ENCODE measurements around the gene CLEC4A.
"Not testable (repeated sequence)": the region's sequence is repeated elsewhere in the genome, so short reads cannot be mapped to it uniquely, and the experiment has no call there.

Gene CLEC4A

DNA sequence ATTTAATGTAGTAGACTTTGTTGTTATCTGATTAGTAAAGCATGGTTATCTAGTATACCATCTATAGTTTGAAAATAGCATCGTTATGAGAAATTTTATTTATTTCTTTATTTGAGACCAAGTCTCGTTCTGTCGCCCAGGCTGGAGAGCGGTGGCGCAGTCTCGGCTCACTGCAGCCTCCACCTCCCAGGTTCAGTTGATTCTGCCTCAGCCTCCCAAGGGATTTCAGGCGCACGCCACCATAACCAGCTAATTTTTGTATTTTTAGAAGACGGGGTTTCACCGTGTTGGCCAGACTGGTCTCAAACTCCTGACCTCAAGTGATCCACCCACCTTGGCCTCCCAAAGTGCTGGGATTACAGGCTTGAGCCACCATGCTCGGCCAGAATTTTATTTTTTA is 34.1 kb upstream of the CLEC4A start:
- H3K27me3 ChIP-seq (ENCODE audit: control insufficient read depth, insufficient read depth, low read length); H3K9me3 ChIP-seq (ENCODE audit: control insufficient read depth, low read depth, low read length); H3K4me3 ChIP-seq (ENCODE audit: low read length); H3K9ac ChIP-seq (ENCODE audit: low read length); H3K4me1 ChIP-seq (ENCODE audit: control insufficient read depth, low read depth, low read length); H3K27ac ChIP-seq (ENCODE audit: low read length): not testable (repeated sequence)
- peaks cover 36% of the 10 kb centered on the region for H3K36me3 ChIP-seq (ENCODE audit: control insufficient read depth, low read depth, low read length)

DNA sequence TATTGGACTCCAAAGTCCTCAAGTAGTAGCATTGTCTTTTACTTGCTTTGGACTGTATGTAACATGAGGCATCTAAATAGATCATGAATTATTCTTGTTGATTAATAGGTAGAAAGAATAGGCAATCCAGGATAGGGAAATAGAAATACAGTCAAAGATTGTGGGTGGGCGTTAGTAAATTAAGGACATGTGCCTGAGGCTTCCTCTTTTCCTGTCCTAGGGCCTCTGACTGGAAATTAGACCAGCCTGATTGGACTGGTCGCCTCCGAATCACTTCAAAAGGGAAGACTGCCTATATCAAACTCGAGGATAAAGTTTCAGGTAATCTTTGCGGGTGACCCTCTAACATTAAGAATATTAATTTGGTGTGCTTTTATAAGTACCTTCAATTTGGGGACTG is 33.7 kb upstream of the CLEC4A start:
- H3K9me3 ChIP-seq (ENCODE audit: control insufficient read depth, low read depth, low read length): no peaks in the 10 kb centered on the region
- H3K36me3 ChIP-seq (ENCODE audit: control insufficient read depth, low read depth, low read length): peaks cover 41% of the 10 kb centered on the region
- H3K4me1 ChIP-seq (ENCODE audit: control insufficient read depth, low read depth, low read length): no peaks in the 10 kb centered on the region
- H3K27ac ChIP-seq (ENCODE audit: low read length): no peak overlapping the region
- no peaks in the 10 kb centered on the region for H3K27me3 ChIP-seq (ENCODE audit: control insufficient read depth, insufficient read depth, low read length)
- no peak overlapping the region for H3K9ac ChIP-seq (ENCODE audit: low read length)
- no peak overlapping the region for H3K4me3 ChIP-seq (ENCODE audit: low read length)

DNA sequence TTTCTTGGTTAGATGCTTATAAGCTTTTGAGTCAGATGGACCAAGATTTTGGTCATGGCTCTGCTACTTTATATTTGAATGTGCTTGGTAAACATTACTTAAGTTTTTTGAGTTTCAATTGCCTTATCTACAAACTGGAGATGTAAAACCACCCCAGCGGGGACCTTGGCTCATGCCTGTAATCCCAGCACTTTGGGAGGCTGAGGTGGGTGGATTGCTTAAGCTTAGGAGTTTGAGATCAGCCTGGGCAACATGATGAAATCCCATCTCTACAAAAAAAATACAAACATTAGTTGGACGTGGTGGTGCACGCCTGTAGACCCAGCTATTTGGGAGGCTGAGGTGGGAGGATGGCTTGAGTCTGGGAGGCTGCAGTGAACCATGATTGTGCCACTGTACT is 30.1 kb upstream of the CLEC4A start:
- Histone ChIP-seq H3K4me3 (ENCODE audit: low read length) (no peak overlapping the region), H3K27ac (ENCODE audit: low read length) (no peak overlapping the region), H3K9ac (ENCODE audit: low read length) (no peak overlapping the region), H3K27me3 (ENCODE audit: control insufficient read depth, insufficient read depth, low read length) (no peaks in the 10 kb centered on the region), H3K9me3 (ENCODE audit: control insufficient read depth, low read depth, low read length) (no peaks in the 10 kb centered on the region), H3K4me1 (ENCODE audit: control insufficient read depth, low read depth, low read length) (no peaks in the 10 kb centered on the region), H3K36me3 (ENCODE audit: control insufficient read depth, low read depth, low read length) (peaks cover 62% of the 10 kb centered on the region)

DNA sequence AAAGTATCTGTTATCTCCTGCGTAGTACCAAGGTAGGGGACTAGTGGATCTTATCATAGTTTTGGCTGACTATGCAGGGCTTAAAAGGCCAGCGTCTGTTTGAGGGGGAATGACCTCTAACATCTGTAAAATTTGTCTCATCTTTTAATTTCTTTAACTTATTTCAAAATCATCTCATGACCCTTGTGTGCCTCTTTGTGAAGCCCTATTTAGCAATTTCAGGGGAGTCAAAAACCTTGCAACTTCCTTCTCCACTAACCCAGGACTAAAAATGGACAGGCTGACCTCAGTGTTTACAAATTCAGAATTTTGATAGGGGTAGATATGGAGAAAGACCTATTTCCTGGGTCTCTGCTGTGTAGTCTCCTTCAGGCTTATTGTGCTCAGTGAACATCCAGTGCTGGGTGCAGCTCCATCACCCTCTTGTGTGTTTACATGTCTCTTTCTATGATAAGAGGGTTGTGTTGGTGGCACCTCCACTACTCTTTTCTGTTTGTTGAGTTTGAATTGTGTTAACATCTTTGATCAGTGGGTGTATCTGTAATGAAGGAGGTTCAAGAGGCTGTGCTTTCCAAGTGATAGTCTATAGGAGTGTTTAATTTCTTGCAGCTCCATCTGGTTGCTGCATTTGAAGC is 27.0 kb upstream of the CLEC4A start:
- Histone ChIP-seq H3K27ac (ENCODE audit: low read length) (no peak overlapping the region), H3K36me3 (ENCODE audit: control insufficient read depth, low read depth, low read length) (peaks cover 48% of the 10 kb centered on the region), H3K9ac (ENCODE audit: low read length) (no peak overlapping the region), H3K4me1 (ENCODE audit: control insufficient read depth, low read depth, low read length) (no peaks in the 10 kb centered on the region), H3K27me3 (ENCODE audit: control insufficient read depth, insufficient read depth, low read length) (no peaks in the 10 kb centered on the region), H3K9me3 (ENCODE audit: control insufficient read depth, low read depth, low read length) (no peaks in the 10 kb centered on the region), H3K4me3 (ENCODE audit: low read length) (no peak overlapping the region)

DNA sequence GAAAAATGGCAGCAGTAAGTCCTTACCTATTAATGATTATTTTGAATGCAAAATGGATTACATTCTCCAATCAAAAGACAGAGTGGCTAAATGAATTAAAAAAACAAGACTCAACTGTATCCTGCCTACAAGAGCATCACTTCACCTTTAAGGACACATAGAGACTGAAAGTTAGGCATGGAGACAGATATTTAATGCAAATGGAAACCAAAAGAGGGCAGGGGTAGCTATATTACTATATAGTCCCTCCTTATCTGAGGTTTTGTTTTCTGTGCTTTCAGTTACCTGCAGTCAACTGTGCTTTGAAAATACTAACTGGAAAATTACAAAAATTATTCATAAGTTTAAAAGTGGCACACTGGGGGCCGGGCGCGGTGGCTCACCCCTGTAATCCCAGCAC is 24.2 kb upstream of the CLEC4A start:
- no peak overlapping the region for H3K27ac ChIP-seq (ENCODE audit: low read length)
- no peak overlapping the region for H3K4me3 ChIP-seq (ENCODE audit: low read length)
- peaks cover 26% of the 10 kb centered on the region for H3K36me3 ChIP-seq (ENCODE audit: control insufficient read depth, low read depth, low read length)

DNA sequence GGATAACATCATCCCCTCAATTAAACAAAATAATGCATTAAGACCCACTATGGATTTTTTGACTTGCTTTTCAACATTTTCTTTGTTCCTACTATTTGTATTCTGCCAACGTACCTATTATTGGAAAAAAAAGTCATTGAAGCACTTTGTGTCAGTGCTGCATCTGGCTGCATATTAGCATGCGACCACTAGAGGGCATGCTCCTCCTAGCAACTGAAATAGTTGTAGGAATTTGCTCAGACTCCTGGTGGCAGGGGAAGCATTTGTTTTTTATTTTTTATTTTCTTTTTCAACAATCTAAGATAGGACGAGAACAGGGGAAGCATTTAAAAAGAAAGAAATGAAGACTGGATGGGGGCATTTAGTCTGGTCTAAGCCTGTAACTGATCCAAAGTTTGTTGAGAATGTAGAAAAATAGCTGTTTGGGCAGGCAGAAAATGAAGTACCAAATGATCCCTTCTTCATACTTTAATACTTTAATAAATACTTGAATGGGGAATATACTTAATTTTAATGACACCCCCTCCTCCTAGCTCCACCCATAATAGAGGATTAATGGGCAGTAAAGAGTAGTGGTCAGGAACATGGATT is 14.5 kb upstream of the CLEC4A start:
- Histone ChIP-seq H3K27me3 (ENCODE audit: control insufficient read depth, insufficient read depth, low read length) (no peaks in the 10 kb centered on the region), H3K9ac (ENCODE audit: low read length) (no peak overlapping the region)

More for the DNA sequence above, 24.2 kb upstream of the CLEC4A start:
- Histone ChIP-seq H3K9me3 (ENCODE audit: control insufficient read depth, low read depth, low read length) (no peaks in the 10 kb centered on the region), H3K27me3 (ENCODE audit: control insufficient read depth, insufficient read depth, low read length) (no peaks in the 10 kb centered on the region), H3K4me1 (ENCODE audit: control insufficient read depth, low read depth, low read length) (no peaks in the 10 kb centered on the region), H3K9ac (ENCODE audit: low read length) (no peak overlapping the region)

DNA sequence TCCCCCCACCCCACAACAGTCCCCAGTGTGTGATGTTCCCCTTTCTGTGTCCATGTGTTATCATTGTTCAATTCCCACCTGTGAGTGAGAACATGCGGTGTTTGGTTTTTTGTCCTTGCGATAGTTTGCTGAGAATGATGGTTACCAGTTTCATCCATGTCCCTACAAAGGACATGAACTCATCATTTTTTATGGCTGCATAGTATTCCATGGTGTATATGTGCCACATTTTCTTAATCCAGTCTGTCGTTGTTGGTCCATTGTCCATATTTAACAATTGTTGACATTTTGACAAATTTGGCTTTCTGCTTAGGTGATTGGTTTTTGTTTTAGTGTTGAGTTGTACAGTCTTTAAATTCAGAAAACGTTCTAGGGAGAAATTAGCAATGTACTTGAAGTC is 10.3 kb upstream of the CLEC4A start:
- H3K9ac ChIP-seq (ENCODE audit: low read length); H3K27me3 ChIP-seq (ENCODE audit: control insufficient read depth, insufficient read depth, low read length); H3K9me3 ChIP-seq (ENCODE audit: control insufficient read depth, low read depth, low read length); H3K4me3 ChIP-seq (ENCODE audit: low read length); H3K4me1 ChIP-seq (ENCODE audit: control insufficient read depth, low read depth, low read length); H3K36me3 ChIP-seq (ENCODE audit: control insufficient read depth, low read depth, low read length); H3K27ac ChIP-seq (ENCODE audit: low read length): not testable (repeated sequence)

More for the DNA sequence above, 14.5 kb upstream of the CLEC4A start:
- H3K27ac ChIP-seq (ENCODE audit: low read length): no peak overlapping the region
- no peaks in the 10 kb centered on the region for H3K9me3 ChIP-seq (ENCODE audit: control insufficient read depth, low read depth, low read length)
- no peak overlapping the region for H3K4me3 ChIP-seq (ENCODE audit: low read length)
- no peaks in the 10 kb centered on the region for H3K36me3 ChIP-seq (ENCODE audit: control insufficient read depth, low read depth, low read length)
- H3K4me1 ChIP-seq (ENCODE audit: control insufficient read depth, low read depth, low read length): no peaks in the 10 kb centered on the region

DNA sequence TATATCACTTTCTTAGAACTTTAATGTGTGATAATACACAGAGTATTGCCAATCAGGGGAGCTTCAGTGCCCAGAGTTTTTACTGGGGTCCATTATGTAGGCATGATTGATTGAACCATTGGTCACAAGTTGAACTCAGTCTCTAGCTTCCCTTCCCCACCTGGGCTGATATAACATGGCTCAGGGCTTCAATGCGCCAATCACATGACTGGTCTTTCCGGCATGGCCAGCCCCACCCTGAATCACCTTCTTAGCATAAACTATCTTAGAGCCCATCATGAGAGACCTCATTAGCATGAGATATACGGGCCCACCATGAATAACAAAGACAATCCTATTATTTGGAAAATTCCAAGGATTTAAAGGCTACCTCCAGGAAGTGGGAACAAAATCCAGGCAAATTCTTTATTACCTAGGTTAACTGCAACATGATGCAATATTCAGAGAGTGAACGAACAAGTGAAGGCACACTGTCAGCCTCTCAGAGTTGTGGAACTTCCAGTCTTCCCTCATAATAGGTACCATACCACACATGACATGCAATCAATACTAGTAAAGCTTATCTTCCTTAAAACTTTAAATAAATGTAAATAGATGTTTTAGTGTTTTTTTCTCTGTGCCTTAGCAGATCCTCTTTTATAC is 3.2 kb upstream of the CLEC4A start:
- peaks cover 5% of the 10 kb centered on the region for H3K4me1 ChIP-seq (ENCODE audit: control insufficient read depth, low read depth, low read length)
- no peak overlapping the region for H3K27ac ChIP-seq (ENCODE audit: low read length)
- no peaks in the 10 kb centered on the region for H3K36me3 ChIP-seq (ENCODE audit: control insufficient read depth, low read depth, low read length)
- no peak overlapping the region for H3K4me3 ChIP-seq (ENCODE audit: low read length)
- no peaks in the 10 kb centered on the region for H3K9me3 ChIP-seq (ENCODE audit: control insufficient read depth, low read depth, low read length)
- no peak overlapping the region for H3K9ac ChIP-seq (ENCODE audit: low read length)
- no peaks in the 10 kb centered on the region for H3K27me3 ChIP-seq (ENCODE audit: control insufficient read depth, insufficient read depth, low read length)

DNA sequence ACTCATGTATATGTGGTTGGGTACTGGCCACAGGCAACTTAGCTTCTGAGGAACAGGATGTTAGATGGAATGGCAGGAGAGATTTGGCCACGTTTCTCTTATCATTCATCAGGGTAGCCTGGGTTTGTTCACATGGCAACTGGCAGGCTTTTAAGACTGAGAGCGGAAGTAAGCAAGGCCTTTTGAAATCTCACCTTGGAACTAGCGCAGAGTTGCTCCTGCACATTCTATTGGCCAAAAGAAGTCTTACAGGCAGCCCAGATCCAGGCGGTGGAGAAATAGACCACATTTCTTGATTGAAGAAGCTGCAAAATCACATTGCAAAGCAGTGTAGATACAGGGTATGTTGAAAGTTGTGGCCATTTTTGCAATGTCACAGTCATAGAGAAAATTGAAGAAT is 3.7 kb downstream of the CLEC4A start:
- H3K4me3 ChIP-seq (ENCODE audit: low read length): no peak overlapping the region
- no peak overlapping the region for H3K27ac ChIP-seq (ENCODE audit: low read length)
- H3K27me3 ChIP-seq (ENCODE audit: control insufficient read depth, insufficient read depth, low read length): no peaks in the 10 kb centered on the region
- H3K36me3 ChIP-seq (ENCODE audit: control insufficient read depth, low read depth, low read length): no peaks in the 10 kb centered on the region
- H3K9me3 ChIP-seq (ENCODE audit: control insufficient read depth, low read depth, low read length): no peaks in the 10 kb centered on the region
- H3K4me1 ChIP-seq (ENCODE audit: control insufficient read depth, low read depth, low read length): no peaks in the 10 kb centered on the region
- H3K9ac ChIP-seq (ENCODE audit: low read length): no peak overlapping the region

DNA sequence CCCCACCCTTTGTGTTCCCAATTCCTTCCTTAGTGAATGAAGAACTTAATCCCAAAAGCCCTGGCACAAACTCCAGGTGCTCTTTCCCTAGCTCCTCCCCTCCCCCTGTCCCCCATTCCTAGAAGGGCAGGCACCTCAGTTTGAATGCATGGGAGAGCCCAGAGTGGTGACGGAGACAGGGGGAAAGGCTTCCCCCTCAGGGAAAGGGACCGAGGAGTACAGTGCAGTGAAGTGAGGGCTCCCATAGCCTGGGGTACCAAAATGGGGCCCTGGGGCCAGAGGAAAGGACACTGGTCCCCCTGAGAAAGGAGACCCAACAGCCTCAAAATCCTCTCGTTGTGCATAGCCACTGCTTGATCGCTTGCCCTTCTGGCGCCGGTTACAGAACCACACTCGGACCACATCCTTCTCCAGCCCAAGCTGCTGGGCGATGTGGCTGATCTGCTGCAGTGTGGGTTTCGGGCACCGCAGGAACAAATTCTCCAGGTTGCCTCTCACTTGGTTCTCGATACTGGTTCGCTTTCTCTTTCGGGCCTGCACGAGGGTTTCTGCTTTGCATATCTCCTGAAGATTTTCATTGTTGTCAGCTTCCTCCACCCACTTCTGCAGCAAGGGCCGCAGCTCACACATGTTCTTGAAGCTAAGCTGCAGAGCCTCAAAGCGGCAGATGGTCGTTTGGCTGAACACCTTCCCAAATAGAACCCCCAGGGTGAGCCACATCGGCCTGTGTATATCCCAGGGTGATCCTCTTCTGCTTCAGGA is 10.4 kb downstream of the CLEC4A start:
- H3K4me1 ChIP-seq (ENCODE audit: control insufficient read depth, low read depth, low read length); H3K9ac ChIP-seq (ENCODE audit: low read length); H3K27ac ChIP-seq (ENCODE audit: low read length); H3K36me3 ChIP-seq (ENCODE audit: control insufficient read depth, low read depth, low read length); H3K4me3 ChIP-seq (ENCODE audit: low read length); H3K9me3 ChIP-seq (ENCODE audit: control insufficient read depth, low read depth, low read length); H3K27me3 ChIP-seq (ENCODE audit: control insufficient read depth, insufficient read depth, low read length): not testable (repeated sequence)

DNA sequence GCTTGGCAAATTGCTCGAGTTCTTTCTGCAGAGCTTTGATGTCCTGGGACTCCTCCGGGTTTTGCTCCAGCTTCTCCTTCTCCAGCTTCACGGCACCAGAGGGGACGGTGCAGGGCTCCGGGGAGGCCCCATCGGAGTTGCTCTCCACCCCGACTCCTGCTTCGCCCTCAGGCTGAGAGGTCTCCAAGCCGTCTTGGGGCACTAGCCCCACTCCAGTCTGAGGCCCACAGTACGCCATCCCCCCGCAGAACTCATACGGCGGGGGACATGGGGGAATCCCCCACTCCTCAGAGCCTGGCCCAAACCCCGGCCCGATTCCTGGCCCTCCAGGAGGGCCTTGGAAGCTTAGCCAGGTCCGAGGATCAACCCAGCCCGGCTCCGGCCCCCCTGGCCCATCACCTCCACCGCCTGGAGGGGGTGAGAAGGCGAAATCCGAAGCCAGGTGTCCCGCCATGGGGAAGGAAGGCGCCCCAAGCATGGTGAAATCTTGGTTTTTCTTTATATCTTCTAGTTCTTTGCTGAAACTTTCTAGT is 11.0 kb downstream of the CLEC4A start:
- H3K4me3 ChIP-seq (ENCODE audit: low read length); H3K27me3 ChIP-seq (ENCODE audit: control insufficient read depth, insufficient read depth, low read length); H3K27ac ChIP-seq (ENCODE audit: low read length); H3K9me3 ChIP-seq (ENCODE audit: control insufficient read depth, low read depth, low read length); H3K36me3 ChIP-seq (ENCODE audit: control insufficient read depth, low read depth, low read length); H3K9ac ChIP-seq (ENCODE audit: low read length); H3K4me1 ChIP-seq (ENCODE audit: control insufficient read depth, low read depth, low read length): not testable (repeated sequence)
